Activated CD4-positive, alpha-beta T cell treated with anti-CD3 and anti-CD28 coated beads, Interleukin-2, amount 50 U/mL, for 48 hours (primary cell): ENCODE measurements around the gene OXT.

ENCODE experiments used
- DNase-seq, 2 experiments: peaks; one replicate each; pipeline ENCODE4 v3.0.0-alpha.2; 2020

Gene OXT

DNA sequence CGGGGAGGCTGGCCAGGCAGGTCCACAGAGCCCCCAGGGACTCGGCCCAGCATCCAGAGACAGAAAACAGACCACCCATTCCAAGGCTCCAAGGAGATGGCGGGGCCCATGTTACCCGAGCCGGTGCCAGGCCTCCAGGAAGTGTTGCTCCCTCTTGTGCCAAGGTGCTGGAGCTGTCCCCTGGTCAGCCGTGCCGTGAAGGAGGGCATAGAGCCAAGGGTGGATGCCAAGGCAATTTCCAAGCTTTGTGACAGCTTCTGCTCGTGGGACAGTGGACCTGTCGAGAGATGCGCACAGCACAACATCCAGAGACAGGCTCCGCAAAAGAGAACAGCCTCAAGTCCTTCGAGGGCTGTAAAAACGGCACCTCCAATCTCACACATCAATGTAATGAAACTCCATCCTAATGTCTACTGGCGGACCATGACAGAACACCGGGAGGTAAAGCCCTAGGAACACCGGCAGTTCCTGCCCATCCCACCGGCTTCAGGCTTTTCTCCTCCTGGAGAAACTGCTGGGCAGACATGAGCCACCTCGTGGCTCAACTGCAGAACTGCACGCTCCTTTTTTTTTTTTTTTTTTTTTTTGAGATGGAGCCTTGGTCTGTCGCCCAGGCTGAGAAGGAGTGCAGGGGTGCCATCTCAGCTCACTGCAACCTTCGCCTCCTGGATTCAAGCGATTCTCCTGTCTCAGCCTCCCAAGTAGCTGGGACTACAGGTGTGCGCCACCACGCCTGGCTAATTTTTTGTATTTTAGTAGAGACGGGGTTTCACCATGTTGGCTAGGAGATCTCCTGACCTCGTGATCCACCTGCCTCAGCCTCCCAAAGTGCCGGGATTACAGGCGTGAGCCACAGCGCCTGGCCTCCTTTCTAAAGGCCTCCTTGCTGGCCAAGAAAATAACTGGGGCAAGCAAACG, 44.0 kb downstream of the OXT start:
- peak; percentile 16 to 30 for DNase-seq

DNA sequence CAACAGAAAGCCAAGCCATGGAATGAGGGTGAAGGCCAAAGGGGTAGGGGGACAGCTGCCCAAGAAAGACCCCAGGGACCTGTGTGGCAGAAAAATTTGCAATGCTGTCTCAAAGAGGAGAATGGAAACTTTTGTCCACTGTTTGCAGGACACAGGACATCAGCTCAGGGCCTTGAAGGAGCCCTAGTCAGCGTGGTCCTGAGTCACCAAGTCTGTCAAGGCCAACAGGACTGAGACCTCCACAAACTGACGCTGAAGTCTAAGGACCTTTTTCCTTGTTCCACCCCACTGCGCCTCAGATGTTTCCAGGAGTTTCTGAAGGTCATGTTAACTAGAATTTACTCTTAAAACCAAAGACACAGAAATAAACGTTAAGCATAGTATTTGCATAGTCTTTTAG, 44.9 kb downstream of the OXT start:
- DNase-seq: no peak

DNA sequence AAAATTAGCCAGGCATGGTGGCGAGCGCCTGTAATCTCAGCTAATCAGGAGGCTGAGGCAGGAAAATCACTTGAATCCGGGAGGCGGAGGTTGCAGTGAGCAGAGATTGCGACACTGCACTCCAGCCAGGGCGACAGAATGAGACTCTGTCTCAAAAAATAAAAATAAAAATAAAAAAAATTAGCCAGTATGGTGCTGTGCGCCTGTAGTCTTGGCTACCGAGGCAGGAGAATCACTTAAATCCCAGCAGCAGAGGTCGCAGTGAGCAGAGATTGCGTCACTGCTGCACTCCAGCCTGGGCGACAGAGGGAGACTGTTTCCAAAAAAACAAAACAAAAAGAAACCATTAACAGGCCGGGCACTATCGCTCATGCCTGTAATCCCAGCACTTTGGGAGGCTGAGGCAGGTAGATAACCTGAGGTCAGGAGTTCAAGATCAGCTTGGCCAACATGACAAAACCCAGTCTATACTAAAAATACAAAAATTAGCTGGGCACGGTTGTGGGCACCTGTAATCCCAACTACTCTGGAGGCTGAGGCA, 46.5 kb downstream of the OXT start:
- DNase-seq: peak; percentile 36 to 51

DNA sequence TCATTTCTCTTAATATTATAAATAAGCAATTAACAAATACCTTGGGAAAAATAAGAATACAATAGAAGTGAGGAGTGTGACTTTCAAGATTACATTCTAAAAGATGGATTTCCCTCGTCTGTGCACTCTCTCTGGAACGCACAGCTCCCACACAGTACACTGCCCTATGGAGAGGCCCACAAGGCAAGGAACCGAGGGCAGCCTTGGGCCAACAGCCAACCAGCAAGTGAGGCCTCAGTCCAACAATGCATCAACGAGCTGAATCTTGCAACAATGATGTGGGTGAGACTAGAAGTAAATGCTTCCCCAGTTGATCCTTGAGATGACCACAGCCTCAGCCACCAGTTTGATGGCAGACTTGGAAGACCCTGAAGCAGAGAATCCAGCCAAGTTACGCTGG, 47.6 kb downstream of the OXT start:
- no peak for DNase-seq

DNA sequence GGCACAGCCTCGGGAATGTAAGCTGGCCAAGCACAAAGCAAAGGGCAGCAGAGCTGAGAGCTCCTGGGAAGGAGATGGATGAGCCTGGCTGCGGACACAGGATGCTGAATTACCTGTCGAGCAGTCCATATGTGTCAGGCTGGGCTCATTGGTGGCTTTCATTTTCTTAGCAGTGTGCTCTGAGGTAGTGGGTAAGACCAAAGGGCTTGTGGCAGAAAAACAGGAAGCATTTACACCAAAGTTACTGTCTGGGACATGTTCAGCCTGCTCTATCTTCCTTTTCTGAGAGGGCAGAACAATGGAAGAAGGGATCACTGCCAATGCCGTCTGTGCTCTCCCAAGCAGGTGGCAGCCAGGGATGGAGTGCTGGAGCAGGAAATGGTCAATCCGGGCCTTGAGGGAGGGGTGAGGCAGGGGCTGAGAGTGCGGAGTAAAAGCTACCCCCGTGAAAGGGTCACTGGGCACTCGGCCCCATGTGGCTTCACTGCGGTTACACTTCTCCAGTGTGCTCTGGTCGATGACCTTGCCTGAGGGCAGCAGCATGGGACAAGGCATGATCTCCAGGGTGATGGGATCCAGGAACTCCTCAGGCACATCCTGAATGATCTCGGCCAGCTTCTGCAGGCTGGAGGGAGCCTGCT, 50.0 kb downstream of the OXT start:
- DNase-seq: no peak
